ENCODE measurements around the gene MRPL19.

The MRPL19 gene

GRCh38 chr2:75608684-75609333 is 37.8 kb upstream of the MRPL19 start:
- peak; percentile 55 for DNase-seq (ENCODE audit: low read depth, low spot score)
- in situ Hi-C loops (cut with HindIII; ENCODE audit: low sequenced_read_pairs): no loop called here
- peak overlapping the region; percentile 18 for H3K4me3 ChIP-seq (ENCODE audit: low read depth, low read length)

DNA sequence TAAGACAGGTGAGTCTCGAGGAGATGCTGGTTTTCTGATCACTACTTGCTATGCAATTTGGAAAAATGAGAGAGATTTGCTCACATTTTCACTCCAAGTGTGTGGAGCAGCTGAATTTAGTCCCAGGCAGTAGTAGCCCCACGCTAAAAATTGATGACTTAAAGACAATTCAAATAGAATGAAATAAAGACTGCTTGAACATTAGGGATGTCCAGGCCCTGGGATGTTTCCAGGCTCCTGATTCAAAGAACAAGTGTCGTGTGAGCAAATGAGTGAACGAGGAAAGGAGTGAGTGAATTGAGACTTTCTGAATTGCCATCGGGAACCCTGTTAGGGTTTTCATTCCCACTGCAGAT is 37.3 kb upstream of the MRPL19 start:
- in situ Hi-C loops (cut with HindIII; ENCODE audit: low sequenced_read_pairs): no loop called here
- DNase-seq (ENCODE audit: low read depth, low spot score): no peak
- H3K4me3 ChIP-seq (ENCODE audit: low read depth, low read length): no peak overlapping the region
- TF ChIP-seq, protein P1, sequence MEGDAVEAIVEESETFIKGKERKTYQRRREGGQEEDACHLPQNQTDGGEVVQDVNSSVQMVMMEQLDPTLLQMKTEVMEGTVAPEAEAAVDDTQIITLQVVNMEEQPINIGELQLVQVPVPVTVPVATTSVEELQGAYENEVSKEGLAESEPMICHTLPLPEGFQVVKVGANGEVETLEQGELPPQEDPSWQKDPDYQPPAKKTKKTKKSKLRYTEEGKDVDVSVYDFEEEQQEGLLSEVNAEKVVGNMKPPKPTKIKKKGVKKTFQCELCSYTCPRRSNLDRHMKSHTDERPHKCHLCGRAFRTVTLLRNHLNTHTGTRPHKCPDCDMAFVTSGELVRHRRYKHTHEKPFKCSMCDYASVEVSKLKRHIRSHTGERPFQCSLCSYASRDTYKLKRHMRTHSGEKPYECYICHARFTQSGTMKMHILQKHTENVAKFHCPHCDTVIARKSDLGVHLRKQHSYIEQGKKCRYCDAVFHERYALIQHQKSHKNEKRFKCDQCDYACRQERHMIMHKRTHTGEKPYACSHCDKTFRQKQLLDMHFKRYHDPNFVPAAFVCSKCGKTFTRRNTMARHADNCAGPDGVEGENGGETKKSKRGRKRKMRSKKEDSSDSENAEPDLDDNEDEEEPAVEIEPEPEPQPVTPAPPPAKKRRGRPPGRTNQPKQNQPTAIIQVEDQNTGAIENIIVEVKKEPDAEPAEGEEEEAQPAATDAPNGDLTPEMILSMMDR (IDR thresholded peaks at IDR 0.05; ENCODE audit: low read depth, low read length): no peak

More at GRCh38 chr2:75608684-75609333, 37.8 kb upstream of the MRPL19 start:
- TF ChIP-seq, protein P1 (IDR thresholded peaks at IDR 0.05; ENCODE audit: low read depth, low read length): peak; percentile 99

DNA sequence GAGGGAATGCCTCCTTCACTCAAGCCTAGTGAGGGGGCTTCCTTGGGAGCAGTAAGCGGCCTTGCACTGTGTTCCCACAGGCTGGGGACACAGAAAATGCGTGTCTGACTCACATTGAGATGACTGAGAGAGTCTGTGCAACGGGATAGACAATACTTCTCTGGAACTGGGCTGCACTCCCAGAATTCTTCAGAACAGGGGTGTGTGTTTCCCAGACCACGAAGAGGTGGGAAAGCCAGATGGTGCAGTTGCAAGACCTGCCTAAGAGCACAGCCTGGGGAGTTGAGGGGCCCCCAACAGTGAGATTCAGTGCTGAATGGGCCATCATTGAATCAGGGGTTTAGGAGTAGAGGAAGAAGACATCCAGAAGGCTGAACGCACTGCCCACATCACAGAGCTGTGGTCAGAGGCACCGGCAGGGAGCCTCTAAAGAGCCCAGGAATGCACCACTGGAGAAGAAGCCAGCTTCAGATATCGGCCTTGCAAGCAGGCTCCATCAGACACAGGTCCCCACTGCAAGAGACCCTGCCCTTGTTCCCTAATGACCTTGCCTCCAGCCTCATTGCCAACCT is 36.6 kb upstream of the MRPL19 start:
- no peak overlapping the region for H3K4me3 ChIP-seq (ENCODE audit: low read depth, low read length)
- in situ Hi-C loops (cut with HindIII; ENCODE audit: low sequenced_read_pairs): no loop called here
- DNase-seq (ENCODE audit: low read depth, low spot score): peak; percentile 79
- TF ChIP-seq, protein P1 (IDR thresholded peaks at IDR 0.05; ENCODE audit: low read depth, low read length): no peak

- H3K4me3 ChIP-seq (ENCODE audit: low read depth, low read length): no peak overlapping the region
- no peak for DNase-seq (ENCODE audit: low read depth, low spot score)
- TF ChIP-seq, protein P1 (IDR thresholded peaks at IDR 0.05; ENCODE audit: low read depth, low read length): no peak
- in situ Hi-C loops (cut with HindIII; ENCODE audit: low sequenced_read_pairs): no loop called here
These were observed 35.9 kb upstream of the MRPL19 start for GRCh38 chr2:75610671-75611070.

- DNase-seq (ENCODE audit: low read depth, low spot score): no peak
- TF ChIP-seq, protein P1 (IDR thresholded peaks at IDR 0.05; ENCODE audit: low read depth, low read length): no peak
- in situ Hi-C loops (cut with HindIII; ENCODE audit: low sequenced_read_pairs): no loop called here
- no peak overlapping the region for H3K4me3 ChIP-seq (ENCODE audit: low read depth, low read length)
These were observed 34.3 kb upstream of the MRPL19 start for GRCh38 chr2:75612108-75612861.

GRCh38 chr2:75612862-75613243 is 33.7 kb upstream of the MRPL19 start:
- TF ChIP-seq, protein P1 (IDR thresholded peaks at IDR 0.05; ENCODE audit: low read depth, low read length): no peak

More at GRCh38 chr2:75612862-75613243, 33.7 kb upstream of the MRPL19 start:
- no peak for DNase-seq (ENCODE audit: low read depth, low spot score)
- no peak overlapping the region for H3K4me3 ChIP-seq (ENCODE audit: low read depth, low read length)
- in situ Hi-C loops (cut with HindIII; ENCODE audit: low sequenced_read_pairs): no loop called here

Data from astrocyte of the spinal cord (primary cell).